ENCODE results near the gene APLNR.

GRCh38 chr11:57222239-57222638 is 14.8 kb downstream of the APLNR start:
- TF ChIP-seq, protein P1, sequence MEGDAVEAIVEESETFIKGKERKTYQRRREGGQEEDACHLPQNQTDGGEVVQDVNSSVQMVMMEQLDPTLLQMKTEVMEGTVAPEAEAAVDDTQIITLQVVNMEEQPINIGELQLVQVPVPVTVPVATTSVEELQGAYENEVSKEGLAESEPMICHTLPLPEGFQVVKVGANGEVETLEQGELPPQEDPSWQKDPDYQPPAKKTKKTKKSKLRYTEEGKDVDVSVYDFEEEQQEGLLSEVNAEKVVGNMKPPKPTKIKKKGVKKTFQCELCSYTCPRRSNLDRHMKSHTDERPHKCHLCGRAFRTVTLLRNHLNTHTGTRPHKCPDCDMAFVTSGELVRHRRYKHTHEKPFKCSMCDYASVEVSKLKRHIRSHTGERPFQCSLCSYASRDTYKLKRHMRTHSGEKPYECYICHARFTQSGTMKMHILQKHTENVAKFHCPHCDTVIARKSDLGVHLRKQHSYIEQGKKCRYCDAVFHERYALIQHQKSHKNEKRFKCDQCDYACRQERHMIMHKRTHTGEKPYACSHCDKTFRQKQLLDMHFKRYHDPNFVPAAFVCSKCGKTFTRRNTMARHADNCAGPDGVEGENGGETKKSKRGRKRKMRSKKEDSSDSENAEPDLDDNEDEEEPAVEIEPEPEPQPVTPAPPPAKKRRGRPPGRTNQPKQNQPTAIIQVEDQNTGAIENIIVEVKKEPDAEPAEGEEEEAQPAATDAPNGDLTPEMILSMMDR (IDR thresholded peaks at IDR 0.05), result no peak
- no peak for TF ChIP-seq EZH2 (IDR thresholded peaks at IDR 0.05; ENCODE audit: borderline replicate concordance, insufficient read depth, low read depth, low read length, poor library complexity, severe bottlenecking)
